Measurements from ENCODE around the gene XYLT1. TPM values are rescaled to one million over a fixed set of nuclear protein-coding genes. Genes with fewer than 3 reads are reported as not detected.
"Not testable (repeated sequence)": the region's sequence is repeated elsewhere in the genome, so short reads cannot be mapped to it uniquely, and the experiment has no call there.

The XYLT1 gene
- total RNA-seq, 6 experiments from 2014 or later: 0.48 to 2.0 (median 0.59) TPM

DNA sequence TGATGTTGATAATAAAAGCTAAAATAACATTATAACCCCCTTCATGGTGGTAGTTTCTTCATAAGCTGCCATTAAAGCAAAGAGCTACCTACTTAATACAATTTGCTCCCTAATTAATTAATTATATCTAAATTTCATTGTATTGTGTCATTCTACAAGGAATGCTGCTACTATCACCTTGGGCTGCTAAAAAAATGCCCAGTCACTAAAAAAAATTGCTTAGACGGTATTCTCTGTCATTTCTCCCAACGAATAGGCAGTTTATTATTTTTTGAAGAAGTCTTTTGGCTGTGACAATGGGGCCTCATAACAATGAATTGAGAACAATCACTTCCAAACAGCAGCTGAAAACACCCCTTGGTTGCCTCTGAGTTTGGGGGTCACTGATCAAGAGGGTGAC, 59.5 kb downstream of the XYLT1 start:
- 47% methylated on average over 2 of the region's 2 CpGs for WGBS (ENCODE audit: insufficient coverage, low coverage, low lambda C conversion rate, missing lambda C conversion rate)
- no peak overlapping the region for H3K27ac ChIP-seq
- ATAC-seq (no peak), DNase-seq (no peak)
- H3K4me1 ChIP-seq: no peaks in the 10 kb centered on the region
- intact Hi-C loops (cut with DNase I): no loop called here
- no peaks in the 10 kb centered on the region for H3K9me3 ChIP-seq
- H3K36me3 ChIP-seq: no peaks in the 10 kb centered on the region
- H3K27me3 ChIP-seq: no peaks in the 10 kb centered on the region
- no peak overlapping the region for H3K4me3 ChIP-seq
- no peak for TF ChIP-seq CTCF (IDR thresholded peaks at IDR 0.05)

DNA sequence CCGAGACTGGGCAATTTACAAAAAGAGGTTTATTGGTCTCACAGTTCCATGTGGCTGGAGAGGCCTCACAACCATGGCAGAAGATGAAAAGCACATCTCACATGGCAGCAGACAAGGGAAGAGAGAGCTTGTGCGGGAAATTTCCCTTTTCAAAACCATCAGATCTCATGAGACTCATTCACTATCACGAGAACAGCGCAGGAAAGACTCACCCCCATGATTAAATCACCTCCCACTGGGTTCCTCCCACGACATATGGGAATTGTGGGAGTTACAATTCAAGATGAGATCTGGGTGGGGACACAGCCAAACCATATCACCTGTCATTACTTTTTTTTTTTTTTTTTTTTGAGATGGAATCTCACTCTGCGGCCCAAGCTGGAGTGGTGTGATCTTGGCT, 60.4 kb downstream of the XYLT1 start:
- H3K4me1 ChIP-seq; DNase-seq; H3K27me3 ChIP-seq; H3K27ac ChIP-seq; ATAC-seq; H3K36me3 ChIP-seq; H3K9me3 ChIP-seq; H3K4me3 ChIP-seq; intact Hi-C loops (cut with DNase I): not testable (repeated sequence)
- 81% methylated on average over 5 of the region's 6 CpGs for WGBS (ENCODE audit: insufficient coverage, low coverage, low lambda C conversion rate, missing lambda C conversion rate)

GRCh38 chr16:17409894-17410293, 60.9 kb downstream of the XYLT1 start:
- Histone ChIP-seq H3K4me1 (no peaks in the 10 kb centered on the region), H3K27me3 (no peaks in the 10 kb centered on the region), H3K4me3 (no peak overlapping the region), H3K36me3 (no peaks in the 10 kb centered on the region), H3K9me3 (no peaks in the 10 kb centered on the region), H3K27ac (no peak overlapping the region)
- DNase-seq (no peak), ATAC-seq (no peak)
- TF ChIP-seq POLR2A (IDR thresholded peaks at IDR 0.05): no peak
- no peak for TF ChIP-seq CTCF (IDR thresholded peaks at IDR 0.05)
- intact Hi-C loops (cut with DNase I): no loop called here
- WGBS (ENCODE audit: insufficient coverage, low coverage, low lambda C conversion rate, missing lambda C conversion rate): 83% methylated on average over 3 of the region's 3 CpGs

DNA sequence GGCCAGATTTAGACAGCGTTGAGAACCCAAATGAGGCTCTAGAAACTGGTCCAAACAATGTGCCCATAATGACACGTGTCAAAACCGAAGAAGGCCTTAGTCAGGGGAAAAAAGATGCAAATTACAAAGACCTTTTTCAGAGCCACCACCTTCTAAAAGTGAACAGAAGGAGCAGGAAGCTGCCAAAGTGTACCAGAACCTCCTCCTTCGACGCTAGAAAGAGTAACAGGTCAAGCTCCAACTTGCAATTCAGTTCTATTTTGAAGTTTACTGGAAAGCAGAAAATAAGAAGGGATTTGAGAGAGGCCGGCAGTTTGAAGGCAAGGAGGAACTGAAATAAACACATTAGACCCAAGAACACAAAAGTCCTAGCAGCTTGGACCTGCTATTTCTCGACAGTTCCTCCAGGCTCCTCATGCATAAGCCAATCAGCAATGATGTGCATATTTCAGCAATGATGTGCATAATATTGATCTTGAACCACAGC, 61.8 kb downstream of the XYLT1 start:
- no peak for DNase-seq
- intact Hi-C loops (cut with DNase I): no loop called here
- Histone ChIP-seq H3K27me3 (no peaks in the 10 kb centered on the region), H3K4me1 (no peaks in the 10 kb centered on the region), H3K27ac (no peak overlapping the region), H3K36me3 (no peaks in the 10 kb centered on the region), H3K4me3 (no peak overlapping the region), H3K9me3 (no peaks in the 10 kb centered on the region)
- TF ChIP-seq CTCF (IDR thresholded peaks at IDR 0.05) (no peak), POLR2A (IDR thresholded peaks at IDR 0.05) (no peak)
- 39% methylated on average over 7 of the region's 7 CpGs for WGBS (ENCODE audit: insufficient coverage, low coverage, low lambda C conversion rate, missing lambda C conversion rate)
- ATAC-seq: no peak

DNA sequence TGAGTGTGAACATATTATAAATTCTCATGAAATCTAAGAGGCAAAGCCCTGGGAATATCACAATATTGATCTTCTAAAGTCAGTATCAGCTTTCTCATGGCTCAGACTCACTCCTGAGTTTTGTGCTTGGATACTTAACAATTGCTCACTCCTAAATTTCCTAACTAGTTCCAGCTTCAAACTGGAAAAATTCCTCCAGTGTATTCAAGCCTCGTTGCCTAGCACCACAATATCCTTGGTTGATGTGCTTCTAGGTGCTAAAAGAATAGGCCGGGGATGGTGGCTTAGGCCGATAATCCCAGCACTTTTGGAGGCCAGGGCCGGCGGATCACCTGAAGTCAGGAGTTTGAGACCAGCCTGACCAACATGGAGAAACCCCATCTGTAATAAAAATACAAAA, 62.5 kb downstream of the XYLT1 start:
- H3K27ac ChIP-seq: no peak overlapping the region
- H3K4me1 ChIP-seq: no peaks in the 10 kb centered on the region
- no peak for ATAC-seq
- 85% methylated on average over 5 of the region's 5 CpGs for WGBS (ENCODE audit: insufficient coverage, low coverage, low lambda C conversion rate, missing lambda C conversion rate)
- intact Hi-C loops (cut with DNase I): no loop called here
- H3K4me3 ChIP-seq: no peak overlapping the region
- TF ChIP-seq CTCF (IDR thresholded peaks at IDR 0.05) (no peak), POLR2A (IDR thresholded peaks at IDR 0.05) (no peak)
- no peaks in the 10 kb centered on the region for H3K36me3 ChIP-seq
- no peaks in the 10 kb centered on the region for H3K9me3 ChIP-seq
- no peaks in the 10 kb centered on the region for H3K27me3 ChIP-seq
- no peak for DNase-seq
